HepG2 (cell line): ENCODE results near the gene ARL3. TPM values are rescaled to one million over a fixed set of nuclear protein-coding genes. Genes with fewer than 3 reads are reported as not detected.

ENCODE experiments used
- ATAC-seq: fragments of 200-7000 bp; cut with Tn5 transposase; 3 replicates; pipeline ENCODE4 v1.9.1; 2020; ENCODE audit warnings: mild to moderate bottlenecking, moderate library complexity
- BruUV-seq: library from RNA; stranded (reverse); fragments of 400-500 nt; replicated peaks from 2 replicates; lab custom pipeline; 2021; lab: Mats Ljungman, UMichigan
- CTCF ChIA-PET: fragments of 300-600 bp; formaldehyde crosslinking; extraction: SDS; loops from one replicate; lab custom pipeline; 2021; ENCODE audit warnings: low total read pairs, inconsistent platforms, low intra/inter-chr PET ratio; lab: Yijun Ruan, JAX
- POLR2A ChIA-PET: fragments of 350-600 bp; sonication (Branson Sonifier 250); formaldehyde crosslinking; loops from one replicate; lab custom pipeline; 2020; ENCODE audit warnings: antibody characterized with exemption, inconsistent platforms; lab: Yijun Ruan, JAX
- DNase-seq: peaks from one replicate; pipeline ENCODE4 v3.0.0-alpha.2; 2015; ENCODE audit warnings: low spot score
- FAIRE-seq: peaks from 3 replicates; lab custom pipeline; 2011; peaks lifted over from hg19 to GRCh38; lab: Jason Lieb, UNC
- H2AFZ ChIP-seq: one replicate; pipeline ENCODE4 v1.6.1; 2011; ENCODE audit warnings: low read length, inconsistent platforms
- H3K27ac ChIP-seq: fragments of 300-600 bp; 3 replicates; pipeline ENCODE4 v1.8.0; 2011; ENCODE audit warnings: mixed run types, mild to moderate bottlenecking, mixed read lengths, low read length, inconsistent platforms; ENCODE audit not compliant: insufficient read depth; ENCODE audit errors: extremely low read length
- H3K27me3 ChIP-seq, 2 experiments: fragments of 200-600 bp in 1 of 2; 2 replicates in 1 of 2; 3 replicates in 1 of 2; pipeline versions ENCODE4 v1.6.0 to v1.8.0; 2011; ENCODE audit warnings: low read length in 2 of 2, mild to moderate bottlenecking in 2 of 2, moderate library complexity in 2 of 2, inconsistent platforms in 1 of 2; ENCODE audit not compliant: insufficient read depth in 2 of 2, control insufficient read depth in 1 of 2
- H3K36me3 ChIP-seq, 2 experiments: fragments of 200-600 bp in 1 of 2; replicated peaks in 1 of 2; 2 replicates in 1 of 2; 3 replicates in 1 of 2; pipeline versions ENCODE4 v1.5.1 to v1.8.0; 2011; ENCODE audit warnings: low read length in 2 of 2, inconsistent platforms in 1 of 2; ENCODE audit not compliant: insufficient read depth in 2 of 2, control insufficient read depth in 1 of 2
- H3K4me1 ChIP-seq: 2 replicates; pipeline ENCODE4 v1.5.1; 2012; ENCODE audit warnings: low read length, inconsistent platforms; ENCODE audit not compliant: insufficient read depth
- H3K4me2 ChIP-seq: 2 replicates; pipeline ENCODE4 v1.6.0; 2011; ENCODE audit warnings: low read depth, low read length, inconsistent platforms
- H3K4me3 ChIP-seq, 3 experiments: fragments of 200-600 bp in 1 of 3; sonication (generic), shearing (Covaris generic) in 1 of 3; replicated peaks in 1 of 3; 2 replicates each; pipeline ENCODE4 v1.5.1; 2011 to 2016; ENCODE audit warnings: low read length in 3 of 3, inconsistent platforms in 2 of 3, low read depth in 2 of 3, mild to moderate bottlenecking in 2 of 3, control low read depth in 1 of 3, mixed read lengths in 1 of 3; ENCODE audit not compliant: insufficient read depth in 1 of 3
- H3K79me2 ChIP-seq: one replicate; pipeline ENCODE4 v1.6.1; 2011; ENCODE audit warnings: low read length, inconsistent platforms; ENCODE audit not compliant: insufficient read depth
- H3K9ac ChIP-seq: 2 replicates; pipeline ENCODE4 v1.6.0; 2011; ENCODE audit warnings: mild to moderate bottlenecking, low read depth, low read length, inconsistent platforms; ENCODE audit not compliant: insufficient read depth
- H3K9me3 ChIP-seq: 2 replicates; pipeline ENCODE4 v1.5.1; 2012; ENCODE audit warnings: mild to moderate bottlenecking, low read length
- H4K20me1 ChIP-seq: 2 replicates; pipeline ENCODE4 v1.6.0; 2011; ENCODE audit warnings: inconsistent platforms, mild to moderate bottlenecking, low read length, moderate library complexity; ENCODE audit not compliant: insufficient read depth
- HMGXB4 ChIP-seq, 2 experiments: sonication (generic) in 1 of 2; formaldehyde crosslinking in 1 of 2; IDR thresholded peaks; 2 replicates each; pipeline versions ENCODE4 v1.4.0 to v1.6.1; 2018 to 2020; ENCODE audit warnings: missing genetic modification reagents in 2 of 2, borderline replicate concordance in 1 of 2, low read depth in 1 of 2, mild to moderate bottlenecking in 1 of 2, missing biosample characterization in 1 of 2
- HOXA5 ChIP-seq: sonication (generic); formaldehyde crosslinking; IDR thresholded peaks from 2 replicates; pipeline ENCODE4 v1.4.0; 2020; ENCODE audit warnings: missing genetic modification reagents
- UBTF ChIP-seq: sonication (generic); formaldehyde crosslinking; IDR thresholded peaks from 2 replicates; pipeline ENCODE4 v1.4.0; 2020; ENCODE audit warnings: mild to moderate bottlenecking, missing genetic modification reagents
- XBP1 ChIP-seq: sonication (generic); formaldehyde crosslinking; IDR thresholded peaks from 2 replicates; pipeline ENCODE4 v1.5.0; 2020; ENCODE audit warnings: missing genetic modification reagents
- ZNF143 ChIP-seq: sonication (generic); formaldehyde crosslinking; IDR thresholded peaks from 2 replicates; pipeline ENCODE4 v1.4.0; 2020; ENCODE audit warnings: missing genetic modification reagents
- ZNF263 ChIP-seq: sonication (generic); formaldehyde crosslinking; IDR thresholded peaks from 2 replicates; pipeline ENCODE4 v1.4.0; 2020; ENCODE audit warnings: missing genetic modification reagents
- ZNF33A ChIP-seq: sonication (generic); formaldehyde crosslinking; IDR thresholded peaks from 2 replicates; pipeline ENCODE4 v1.5.1; 2020; ENCODE audit warnings: missing genetic modification reagents, mild to moderate bottlenecking, moderate library complexity, borderline replicate concordance
- WGBS: methylation state at CpG from one replicate; pipeline ENCODE4 v1.1.6; 2017; ENCODE audit warnings: low lambda C conversion rate; 5-methylcytosine and 5-hydroxymethylcytosine counted together
- in situ Hi-C: cut with HindIII; loops from 2 replicates; pipeline ENCODE4 v1.10.0; 2017; ENCODE audit warnings: low pct_unique_long_range_greater_than_20kb; ENCODE audit not compliant: extremely low pct_ligation_motif_present
- intact Hi-C: fragments of 100-400 bp; cut with micrococcal nuclease; formaldehyde crosslinking; loops from one replicate; pipeline ENCODE4 v1.10.0; 2022; ENCODE audit not compliant: unreplicated experiment
- polyA plus RNA-seq, 8 experiments: library from polyadenylated mRNA; depleted of rRNA in 3 of 8; stranded (reverse) in 7 of 8; unstranded in 1 of 8; fragments of >200 nt; fragmentation: Illumina TruSeq in 4 of 8; extraction: Trizol in 4 of 8; gene quantifications; 2 replicates each; pipeline versions ENCODE4 v1.2.1 to v1.2.3, GENCODE V29; 2011 to 2016; ENCODE audit warnings: low read depth in 4 of 8, missing spikeins in 1 of 8, mixed read lengths in 1 of 8; ENCODE audit not compliant: insufficient read depth in 1 of 8
- total RNA-seq, 5 experiments: library from RNA; depleted of rRNA; stranded (reverse); fragments of >200 nt; fragmentation: Illumina TruSeq; extraction: Trizol; gene quantifications; 2 replicates each; pipeline ENCODE4 v1.2.3, GENCODE V29; 2016; ENCODE audit warnings: low read depth in 1 of 5

The ARL3 gene
- total and polyA plus RNA-seq, 2 of the 13 experiments (the other 11 are each of a cell fraction or from before 2014, with no cell fraction given): 5.2 to 6.6 TPM

GRCh38 chr10:102705531-102705930 lies 8.7 kb downstream of the ARL3 start:
- no peak overlapping the region for H3K4me2 ChIP-seq
- no peaks in the 10 kb centered on the region for H3K27me3 ChIP-seq
- intact Hi-C loops: no loop called here
- ChIA-PET CTCF (no interaction called here), POLR2A (interaction anchor here (1.5 kb wide), 1 partner anchor 9 kb away, joined by 5 read pairs; the partner anchor contains the start of genes ARL3 and SFXN2)
- H3K27ac ChIP-seq: no peak overlapping the region
- no peaks in the 10 kb centered on the region for H4K20me1 ChIP-seq
- BruUV-seq: no TSS peak
- no peaks in the 10 kb centered on the region for H3K9me3 ChIP-seq
- H3K9ac ChIP-seq: no peak overlapping the region
- no peak overlapping the region for H2AFZ ChIP-seq
- no peak for TF ChIP-seq ZNF263 (CRISPR knock-in tag)
- no peak for TF ChIP-seq HMGXB4 (CRISPR knock-in tag; IDR thresholded peaks at IDR 0.05; ENCODE audit: borderline replicate concordance in 1 of 2, low read depth in 1 of 2)
- no peak for TF ChIP-seq ZNF33A
- TF ChIP-seq ZNF143 (CRISPR knock-in tag): no peak
- TF ChIP-seq XBP1 (CRISPR knock-in tag): no peak
- TF ChIP-seq HOXA5: no peak
- TF ChIP-seq UBTF (CRISPR knock-in tag): no peak
- in situ Hi-C loops: no loop called here
- no peak for DNase-seq
- H3K4me3 ChIP-seq: no peak overlapping the region
- peaks cover 2 to 4% of the 10 kb centered on the region in 2 experiments; a peak in 2 of 5 replicates for H3K36me3 ChIP-seq
- peaks cover 27% of the 10 kb centered on the region for H3K4me1 ChIP-seq
- no peaks in the 10 kb centered on the region for H3K79me2 ChIP-seq
- FAIRE-seq: no peak
- no peak for ATAC-seq
- WGBS: 97% methylated on average over 2 of the region's 2 CpGs
